GM15510 (cell line): ENCODE measurements around the gene MRPS14.

Experiments used
- POLR2A ChIP-seq: IDR thresholded peaks from 3 replicates; pipeline ENCODE4 v1.6.1; 2011; ENCODE audit warnings: borderline replicate concordance; ENCODE audit not compliant: insufficient read length; ENCODE audit errors: extremely low read depth

The MRPS14 gene

GRCh38 chr1:174999216-174999935 lies 23.8 kb downstream of the MRPS14 start:
- TF ChIP-seq POLR2A = peak; percentile 93

DNA sequence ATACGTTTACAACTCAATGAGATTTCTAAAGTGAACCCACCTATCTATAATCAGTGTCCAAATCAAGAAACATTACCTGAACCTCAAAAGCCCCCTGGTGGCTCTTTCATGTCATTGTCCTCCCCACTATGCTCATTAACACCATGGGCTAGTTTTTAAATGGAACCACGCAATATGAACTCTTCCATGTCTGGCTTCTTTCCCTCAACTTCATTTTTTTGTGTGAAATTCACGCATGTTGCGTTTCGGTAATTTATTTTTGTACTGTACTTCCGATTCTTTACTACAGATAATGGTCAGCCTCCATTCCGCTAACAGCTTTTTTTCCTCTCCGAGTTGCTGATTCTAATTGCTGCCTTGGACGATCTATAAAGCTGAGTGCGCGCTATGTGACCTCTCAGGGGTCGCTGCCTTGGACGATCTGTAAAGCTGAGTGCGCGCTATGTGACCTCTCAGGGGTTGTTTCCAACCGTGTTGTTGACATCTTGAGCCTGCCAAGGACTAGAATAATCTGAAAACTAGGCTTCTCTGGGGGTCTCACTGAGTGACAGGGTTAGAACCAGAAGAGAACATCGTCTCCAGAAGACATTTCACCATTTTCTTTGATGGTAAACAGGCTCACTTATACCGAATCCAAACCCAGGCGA lies 24.5 kb downstream of the MRPS14 start:
- no peak for TF ChIP-seq POLR2A

GRCh38 chr1:174997041-174997440 lies 26.2 kb downstream of the MRPS14 start:
- no peak for TF ChIP-seq POLR2A

DNA sequence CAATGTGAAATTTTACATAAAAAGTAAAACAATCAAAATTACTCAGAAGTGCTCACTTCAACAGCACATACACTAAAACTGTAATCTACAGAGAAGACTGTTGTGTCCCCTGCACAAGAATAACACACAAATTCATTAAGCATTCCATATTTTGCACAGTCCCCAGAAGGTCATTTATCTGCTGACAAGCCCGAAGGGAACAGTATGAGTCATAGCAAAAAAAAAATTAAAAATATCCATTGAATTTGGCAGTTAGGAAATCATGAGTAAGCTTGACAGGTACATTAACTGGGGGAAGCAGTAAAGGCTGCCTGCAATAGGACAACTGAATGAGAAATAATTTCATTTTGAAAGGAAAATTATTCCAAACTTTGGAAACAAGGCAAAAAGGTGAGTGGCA lies 26.7 kb downstream of the MRPS14 start:
- TF ChIP-seq POLR2A = no peak

GRCh38 chr1:174995916-174996315 lies 27.3 kb downstream of the MRPS14 start:
- TF ChIP-seq POLR2A = no peak

GRCh38 chr1:174995121-174995520 lies 28.1 kb downstream of the MRPS14 start:
- no peak for TF ChIP-seq POLR2A

GRCh38 chr1:174991473-174991872 lies 31.8 kb downstream of the MRPS14 start:
- no peak for TF ChIP-seq POLR2A

- TF ChIP-seq POLR2A = no peak
These were observed 32.7 kb downstream of the MRPS14 start for GRCh38 chr1:174990382-174990999.

GRCh38 chr1:174989536-174990220 lies 33.5 kb downstream of the MRPS14 start:
- no peak for TF ChIP-seq POLR2A

GRCh38 chr1:174988986-174989385 lies 34.2 kb downstream of the MRPS14 start:
- no peak for TF ChIP-seq POLR2A

- no peak for TF ChIP-seq POLR2A
These were observed 34.7 kb downstream of the MRPS14 start for GRCh38 chr1:174988539-174988938.

DNA sequence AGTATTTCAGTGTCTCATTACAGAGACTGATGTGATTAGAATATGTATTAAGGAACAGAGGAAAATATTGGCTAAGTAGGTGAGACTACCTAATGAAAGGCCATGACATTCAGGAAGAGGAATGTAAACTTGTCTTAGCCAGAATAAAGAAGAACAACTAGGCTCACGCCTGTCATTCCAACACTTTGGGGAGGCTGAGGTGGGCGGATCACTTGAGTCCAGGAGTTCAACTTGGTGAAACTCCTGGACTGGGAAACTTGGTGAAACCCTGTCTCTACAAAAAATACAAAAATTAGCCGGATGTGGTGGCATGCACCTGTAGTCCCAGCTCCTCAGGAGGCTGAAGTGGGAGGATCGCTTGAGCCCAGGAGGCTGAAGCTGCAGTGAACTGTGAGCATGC lies 38.3 kb downstream of the MRPS14 start:
- TF ChIP-seq POLR2A = no peak

DNA sequence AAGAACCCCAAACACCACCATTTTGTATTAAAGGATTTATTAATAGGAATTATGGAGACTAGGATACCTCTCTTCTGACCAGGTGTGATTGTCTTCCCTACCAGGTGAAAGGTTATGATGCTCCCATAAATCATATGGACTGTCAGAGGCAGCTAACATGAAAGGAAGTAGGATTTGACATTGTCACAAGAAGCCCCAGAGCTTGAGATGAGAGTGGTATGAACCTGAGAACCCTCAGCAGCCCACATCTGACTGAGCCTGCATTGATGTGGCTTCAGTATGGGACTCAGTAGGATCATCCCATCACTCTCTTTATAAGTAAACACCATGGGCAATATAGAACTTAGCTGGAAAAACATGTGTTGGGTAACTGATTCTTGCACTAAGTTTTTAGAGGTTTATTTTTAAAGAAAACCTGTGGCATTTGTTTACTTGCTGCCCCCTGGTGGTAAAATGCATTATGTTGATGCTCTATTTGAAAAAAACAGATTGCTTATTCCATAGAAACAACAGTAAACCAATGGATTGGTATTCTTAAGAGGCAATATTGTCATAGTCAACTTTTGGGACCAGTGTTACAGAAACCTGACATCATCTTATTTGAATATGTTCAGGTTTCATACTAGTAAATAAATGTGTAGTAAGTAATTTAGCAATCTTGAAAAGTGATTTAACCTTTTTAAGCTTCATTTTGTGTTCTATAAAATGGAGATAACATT lies 40.1 kb downstream of the MRPS14 start:
- no peak for TF ChIP-seq POLR2A

DNA sequence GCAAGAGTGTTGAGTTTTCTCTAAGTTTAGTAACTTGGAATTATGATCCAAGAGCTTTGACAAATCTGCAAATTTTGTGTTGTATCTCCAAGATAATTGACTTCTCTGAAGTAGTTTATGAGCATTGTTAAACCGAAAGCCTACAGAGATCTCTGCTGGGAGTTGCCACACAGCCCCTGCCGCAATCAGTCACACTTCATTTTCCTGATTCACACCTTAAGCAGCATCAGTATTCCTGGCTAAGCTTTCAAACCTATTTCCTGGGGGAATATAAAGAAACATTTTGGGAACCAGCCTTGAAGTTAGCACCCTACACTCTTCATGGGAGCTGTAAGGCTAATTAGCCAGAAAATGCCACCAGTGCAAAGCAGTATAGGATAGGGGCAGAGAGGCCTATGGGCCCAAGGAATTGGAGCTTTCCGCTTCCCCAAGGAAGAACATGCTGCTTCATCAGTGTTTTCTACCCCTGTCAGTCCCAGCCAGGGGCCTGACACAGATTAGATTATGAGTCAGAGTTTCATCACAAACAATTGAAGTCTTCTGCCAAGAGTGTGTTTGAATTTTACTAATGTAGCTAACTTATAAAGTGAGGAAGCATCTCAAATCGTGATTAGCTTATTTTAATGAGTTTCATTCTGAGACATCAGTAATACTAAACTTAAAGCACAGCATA lies 46.7 kb downstream of the MRPS14 start:
- TF ChIP-seq POLR2A = no peak

- no peak for TF ChIP-seq POLR2A
These were observed 47.5 kb downstream of the MRPS14 start for GRCh38 chr1:174975764-174976163.

- TF ChIP-seq POLR2A = no peak
These were observed 48.5 kb downstream of the MRPS14 start for GRCh38 chr1:174974711-174975119.
